GM12878 (cell line): ENCODE data around the gene OSBPL10. TPM values are rescaled to one million over a fixed set of nuclear protein-coding genes. Genes with fewer than 3 reads are reported as not detected.

Experiments
- ATAC-seq: fragments of 200-7000 bp; cut with Tn5 transposase; 3 replicates; pipeline ENCODE4 v1.9.1; 2020; ENCODE audit warnings: mild to moderate bottlenecking, moderate library complexity
- BruUV-seq: library from RNA; stranded (reverse); fragments of 400-500 nt; replicated peaks from 2 replicates; lab custom pipeline; 2021; lab: Mats Ljungman, UMichigan
- CTCF ChIA-PET: fragments of 300-600 bp; sonication (Branson Sonifier 250); formaldehyde crosslinking; extraction: SDS; loops from one replicate; lab custom pipeline; 2021; ENCODE audit warnings: inconsistent platforms; lab: Yijun Ruan, JAX
- POLR2A ChIA-PET: fragments of 350-600 bp; formaldehyde crosslinking; extraction: SDS; loops from one replicate; lab custom pipeline; 2021; ENCODE audit warnings: inconsistent platforms; lab: Charles Lee
- RAD21 ChIA-PET: fragments of 300-600 bp; sonication (Branson Sonifier 250); formaldehyde crosslinking; loops from one replicate; lab custom pipeline; 2023; ENCODE audit warnings: antibody characterized with exemption; ENCODE audit not compliant: unreplicated experiment; lab: Charles Lee
- SMC1A ChIA-PET: fragments of 300-600 bp; sonication (Branson Sonifier 250); formaldehyde crosslinking; loops from one replicate; lab custom pipeline; 2023; ENCODE audit not compliant: unreplicated experiment, uncharacterized antibody; lab: Charles Lee
- DNase-seq: peaks from one replicate; pipeline ENCODE4 v3.0.0-alpha.2; 2011; ENCODE audit warnings: low read depth, low spot score
- FAIRE-seq: peaks from 3 replicates; lab custom pipeline; 2011; peaks lifted over from hg19 to GRCh38; lab: Jason Lieb, UNC
- H2AFZ ChIP-seq: 2 replicates; pipeline ENCODE4 v1.6.0; 2011; ENCODE audit warnings: low read depth, low read length, control low read depth; ENCODE audit not compliant: control insufficient read depth
- H3K27ac ChIP-seq: 2 replicates; pipeline ENCODE4 v1.5.1; 2011; ENCODE audit warnings: control low read depth; ENCODE audit not compliant: control insufficient read depth, insufficient read depth
- H3K27me3 ChIP-seq, 2 experiments: replicated peaks in 1 of 2; 2 replicates each; pipeline versions ENCODE4 v1.6.0 to v1.6.1; 2011; ENCODE audit warnings: low read length in 1 of 2; ENCODE audit not compliant: control insufficient read depth in 2 of 2, insufficient read depth in 2 of 2
- H3K36me3 ChIP-seq, 2 experiments: 2 replicates each; pipeline ENCODE4 v1.5.1; 2011; ENCODE audit warnings: low read length in 1 of 2; ENCODE audit not compliant: control insufficient read depth in 2 of 2, insufficient read depth in 2 of 2
- H3K4me1 ChIP-seq: 2 replicates; pipeline ENCODE4 v1.6.1; 2011; ENCODE audit warnings: mild to moderate bottlenecking, low read length, moderate library complexity, mixed read lengths; ENCODE audit not compliant: control insufficient read depth, insufficient read depth
- H3K4me2 ChIP-seq: 2 replicates; pipeline ENCODE4 v1.6.0; 2011; ENCODE audit warnings: control low read depth; ENCODE audit not compliant: control insufficient read depth, insufficient read depth
- H3K4me3 ChIP-seq: fragments of 200-600 bp; sonication (generic); 2 replicates; pipeline ENCODE4 v1.5.1; 2016
- H3K79me2 ChIP-seq: 2 replicates; pipeline ENCODE4 v1.6.0; 2011; ENCODE audit warnings: low read length; ENCODE audit not compliant: control insufficient read depth, insufficient read depth
- H3K9ac ChIP-seq: 2 replicates; pipeline ENCODE4 v1.8.0; 2011; ENCODE audit warnings: low read length, control low read depth, mixed read lengths; ENCODE audit not compliant: control insufficient read depth, insufficient read depth
- H3K9me3 ChIP-seq: replicated peaks from 3 replicates; pipeline ENCODE4 v1.5.1; 2011; ENCODE audit warnings: mild to moderate bottlenecking, low read length; ENCODE audit not compliant: control insufficient read depth, insufficient read depth
- H4K20me1 ChIP-seq: 2 replicates; pipeline ENCODE4 v1.6.0; 2011; ENCODE audit not compliant: control insufficient read depth, insufficient read depth
- CEBPB ChIP-seq, 2 experiments: fragments of 150-350 bp in 1 of 2; IDR thresholded peaks; 2 replicates each; pipeline ENCODE4 v1.6.1; 2012 to 2014; ENCODE audit warnings: low read depth in 2 of 2, low read length in 2 of 2, borderline replicate concordance in 1 of 2, inconsistent platforms in 1 of 2
- CHD2 ChIP-seq: IDR thresholded peaks from 2 replicates; pipeline ENCODE4 v1.6.1; 2011; ENCODE audit warnings: low read depth, low read length, improper control_type of control experiment, borderline replicate concordance
- CTCF ChIP-seq, 3 experiments: IDR thresholded peaks in 2 of 3; conservative IDR thresholded peaks in 1 of 3; 2 replicates each; pipeline ENCODE4 v1.5.1; 2011; ENCODE audit warnings: low read depth in 3 of 3, low read length in 3 of 3, mild to moderate bottlenecking in 3 of 3, control low read depth in 2 of 3, moderate library complexity in 2 of 3, inconsistent platforms in 1 of 3, mixed read lengths in 1 of 3; ENCODE audit not compliant: control insufficient read depth in 2 of 3, insufficient read depth in 1 of 3; ENCODE audit errors: extremely low read depth in 1 of 3
- LARP7 ChIP-seq: fragments of 450-650 bp; IDR thresholded peaks from 2 replicates; pipeline ENCODE4 v1.6.1; 2017; ENCODE audit warnings: mild to moderate bottlenecking
- POLR2AphosphoS5 ChIP-seq: IDR thresholded peaks from 2 replicates; pipeline ENCODE4 v1.6.1; 2011; ENCODE audit warnings: mild to moderate bottlenecking, low read length, inconsistent platforms
- RAD21 ChIP-seq: IDR thresholded peaks from 2 replicates; pipeline ENCODE4 v1.6.1; 2011; ENCODE audit warnings: mild to moderate bottlenecking, low read depth, low read length, moderate library complexity; ENCODE audit not compliant: insufficient read depth
- SMC3 ChIP-seq: IDR thresholded peaks from 2 replicates; pipeline ENCODE4 v1.6.1; 2011; ENCODE audit warnings: low read length, improper control_type of control experiment, borderline replicate concordance
- SUZ12 ChIP-seq: fragments of 200-600 bp; sonication (generic); IDR thresholded peaks from one replicate; pipeline ENCODE4 v1.6.1; 2018; ENCODE audit warnings: antibody characterized with exemption, mild to moderate bottlenecking; ENCODE audit not compliant: unreplicated experiment
- WGBS: methylation state at CpG from one replicate; pipeline ENCODE4 v1.1.6; 2016; ENCODE audit warnings: low lambda C conversion rate; ENCODE audit not compliant: insufficient replicate concordance, insufficient coverage; ENCODE audit errors: missing lambda C conversion rate; 5-methylcytosine and 5-hydroxymethylcytosine counted together
- in situ Hi-C: fragments of 300-500 bp; cut with MboI; formaldehyde crosslinking; loops from 9 replicates; pipeline ENCODE4 v1.14.3; 2018; ENCODE audit warnings: mixed read lengths
- intact Hi-C: fragments of 100-400 bp; cut with micrococcal nuclease; formaldehyde crosslinking; loops from one replicate; pipeline ENCODE4 v1.14.2; 2022; ENCODE audit not compliant: unreplicated experiment
- polyA plus RNA-seq, 11 experiments: library from polyadenylated mRNA; depleted of rRNA in 4 of 11; unstranded in 6 of 11; stranded (reverse) in 5 of 11; fragments of >200 nt; fragmentation: Nextera tagmentation in 4 of 11; fragmentation: Illumina TruSeq in 1 of 11; extraction: Ambion mirVana in 4 of 11; extraction: Trizol in 1 of 11; gene quantifications; 1 replicate in 1 of 11; 2 replicates in 10 of 11; pipeline versions ENCODE4 v1.2.1 to v1.2.3, GENCODE V29; 2011 to 2016; ENCODE audit warnings: inconsistent platforms in 2 of 11, missing spikeins in 2 of 11, low read depth in 1 of 11
- total RNA-seq, 4 experiments: library from RNA; depleted of rRNA in 3 of 4; stranded (reverse); fragments of >200 nt in 3 of 4; fragmentation: Illumina TruSeq in 1 of 4; extraction: Trizol in 1 of 4; gene quantifications; 2 replicates each; pipeline versions ENCODE4 v1.2.1 to v1.2.3, GENCODE V29; 2013 to 2021
- TF ChIP-seq, protein P1 (sequence below): IDR thresholded peaks from 2 replicates; pipeline ENCODE4 v1.6.1; 2012; ENCODE audit warnings: low read length, inconsistent platforms

OSBPL10 gene
- total and polyA plus RNA-seq, 10 of the 15 experiments (the other 5 are each of a cell fraction or from before 2014, with no cell fraction given): 0.03 to 0.25 (median 0.09) TPM; not detected in 5

- no peak for FAIRE-seq
- Histone ChIP-seq H3K27me3 (no peaks in the 10 kb centered on the region; a peak in 1 of 4 replicates), H4K20me1 (no peaks in the 10 kb centered on the region), H3K36me3 (no peaks in the 10 kb centered on the region), H3K9me3 (no peaks in the 10 kb centered on the region), H3K4me1 (no peaks in the 10 kb centered on the region), H2AFZ (no peak overlapping the region), H3K9ac (no peak overlapping the region), H3K79me2 (no peaks in the 10 kb centered on the region), H3K27ac (no peak overlapping the region), H3K4me3 (no peak overlapping the region), H3K4me2 (no peak overlapping the region)
- POLR2A ChIA-PET: interaction anchor here (0.6 kb wide), 1 partner anchor 676 kb away, joined by 4 read pairs; no protein-coding TSS in a partner anchor
- intact Hi-C loops (loop anchor here (1.0 to 10.0 kb wide), 5 partner anchors 146 to 1000 kb away; partner anchors contain the start of gene STT3B), in situ Hi-C loops (no loop called here)
- no TSS peak for BruUV-seq
- TF ChIP-seq LARP7 (no peak), RAD21 (peak; percentile 82), CEBPB (IDR thresholded peaks at IDR 0.05; ENCODE audit: borderline replicate concordance in 1 of 2, low read depth in 2 of 2, low read length in 2 of 2) (no peak), POLR2AphosphoS5 (no peak), SUZ12 (no peak), CHD2 (no peak), CTCF (IDR thresholded peaks at IDR 0.05 in 2 of 3, conservative IDR thresholded peaks at IDR 0.05 in 1 of 3; ENCODE audit: control insufficient read depth in 2 of 3, extremely low read depth in 1 of 3, insufficient read depth in 1 of 3, low read depth in 3 of 3, low read length in 3 of 3) (peak; percentile 35 to 68 (median 56); a peak in 5 of 6 replicates), SMC3 (peak; percentile 58; the same call in 1 of the 2 replicates)
- TF ChIP-seq, protein P1, sequence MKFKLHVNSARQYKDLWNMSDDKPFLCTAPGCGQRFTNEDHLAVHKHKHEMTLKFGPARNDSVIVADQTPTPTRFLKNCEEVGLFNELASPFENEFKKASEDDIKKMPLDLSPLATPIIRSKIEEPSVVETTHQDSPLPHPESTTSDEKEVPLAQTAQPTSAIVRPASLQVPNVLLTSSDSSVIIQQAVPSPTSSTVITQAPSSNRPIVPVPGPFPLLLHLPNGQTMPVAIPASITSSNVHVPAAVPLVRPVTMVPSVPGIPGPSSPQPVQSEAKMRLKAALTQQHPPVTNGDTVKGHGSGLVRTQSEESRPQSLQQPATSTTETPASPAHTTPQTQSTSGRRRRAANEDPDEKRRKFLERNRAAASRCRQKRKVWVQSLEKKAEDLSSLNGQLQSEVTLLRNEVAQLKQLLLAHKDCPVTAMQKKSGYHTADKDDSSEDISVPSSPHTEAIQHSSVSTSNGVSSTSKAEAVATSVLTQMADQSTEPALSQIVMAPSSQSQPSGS: no peak
- 51% methylated on average over 6 of the region's 6 CpGs for WGBS
- SMC1A ChIA-PET: interaction anchor here (0.8 to 1.4 kb wide), 6 partner anchors 158 to 999 kb away, joined by 3 to 11 read pairs (median 4); no protein-coding TSS in a partner anchor
- CTCF ChIA-PET: interaction anchor here (0.6 to 1.5 kb wide), 16 partner anchors 8 to 1020 kb away, joined by 3 to 21 read pairs (median 3); no protein-coding TSS in a partner anchor
- DNase-seq: no peak
- peak; percentile 74 for ATAC-seq
- RAD21 ChIA-PET: interaction anchor here (0.5 to 1.0 kb wide), 2 partner anchors 34 to 216 kb away, joined by 3 to 4 read pairs; no protein-coding TSS in a partner anchor
Observed at GRCh38 chr3:31768479-31769125, 212.5 kb downstream of the OSBPL10 start.
